ENCODE measurements around the gene FOXI1.

Gene FOXI1

GRCh38 chr5:170105642-170106611 lies at the start of gene FOXI1:
Gene FOXI1, plus strand, starts transcription at chr5:170105897. Its CDS starts 61 bp downstream, at chr5:170105958.
- no peak for DNase-seq

- DNase-seq, result no peak
These were observed 49.0 kb upstream of the FOXI1 start for GRCh38 chr5:170056561-170057267.

GRCh38 chr5:170057311-170057710 lies 48.4 kb upstream of the FOXI1 start:
- DNase-seq, result no peak

GRCh38 chr5:170059221-170059620 lies 46.5 kb upstream of the FOXI1 start:
- DNase-seq, result no peak

- DNase-seq, result no peak
These were observed 38.5 kb upstream of the FOXI1 start for GRCh38 chr5:170067152-170067551.

- DNase-seq, result no peak
These were observed 38.0 kb upstream of the FOXI1 start for GRCh38 chr5:170067574-170068170.

GRCh38 chr5:170069512-170069911 lies 36.2 kb upstream of the FOXI1 start:
- no peak for DNase-seq

- peak; percentile 52 for DNase-seq
These were observed 34.9 kb upstream of the FOXI1 start for GRCh38 chr5:170070556-170071412.

GRCh38 chr5:170071748-170072147 lies 33.9 kb upstream of the FOXI1 start:
- DNase-seq, result no peak

GRCh38 chr5:170075696-170076095 lies 30.0 kb upstream of the FOXI1 start:
- no peak for DNase-seq

GRCh38 chr5:170076211-170076610 lies 29.5 kb upstream of the FOXI1 start:
- DNase-seq, result no peak

GRCh38 chr5:170076739-170077138 lies 29.0 kb upstream of the FOXI1 start:
- no peak for DNase-seq

- no peak for DNase-seq
These were observed 28.2 kb upstream of the FOXI1 start for GRCh38 chr5:170077526-170077925.

- DNase-seq, result no peak
These were observed 27.2 kb upstream of the FOXI1 start for GRCh38 chr5:170078458-170078857.

GRCh38 chr5:170078931-170079330 lies 26.8 kb upstream of the FOXI1 start:
- no peak for DNase-seq

GRCh38 chr5:170080217-170080616 lies 25.5 kb upstream of the FOXI1 start:
- no peak for DNase-seq

- DNase-seq, result no peak
These were observed 24.8 kb upstream of the FOXI1 start for GRCh38 chr5:170080786-170081445.

GRCh38 chr5:170081616-170082015 lies 24.1 kb upstream of the FOXI1 start:
- DNase-seq, result no peak

GRCh38 chr5:170082701-170083100 lies 23.0 kb upstream of the FOXI1 start:
- no peak for DNase-seq

GRCh38 chr5:170087168-170087817 lies 18.4 kb upstream of the FOXI1 start:
- DNase-seq, result no peak

GRCh38 chr5:170092455-170093101 lies 13.1 kb upstream of the FOXI1 start:
- no peak for DNase-seq
